ENCODE measurements around the gene SPDYC. TPM values are rescaled to one million over a fixed set of nuclear protein-coding genes. Genes with fewer than 3 reads are reported as not detected.

SPDYC gene
- total RNA-seq, 2 experiments from 2014 or later = not detected

DNA sequence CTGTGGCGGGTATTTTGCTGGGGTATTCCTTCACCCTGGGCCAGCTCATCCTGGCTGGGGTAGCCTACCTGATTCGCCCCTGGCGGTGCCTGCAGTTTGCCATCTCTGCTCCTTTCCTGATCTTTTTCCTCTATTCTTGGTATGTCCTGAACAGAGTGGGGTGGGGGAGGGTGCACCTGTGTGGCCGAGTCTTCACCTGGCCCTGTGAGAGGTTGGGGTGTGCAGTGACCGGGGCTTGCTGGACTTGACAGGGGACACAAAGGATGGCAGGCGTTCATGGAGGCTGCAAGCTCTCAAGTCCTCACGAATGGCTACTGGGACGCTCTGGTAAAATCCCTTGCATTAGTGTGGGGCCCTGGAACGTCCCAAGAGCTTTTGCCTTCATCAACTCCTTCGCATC lies 51.0 kb downstream of the SPDYC start:
- H3K4me3 ChIP-seq (ENCODE audit: low read depth, low read length, poor library complexity, severe bottlenecking) = no peak overlapping the region
- no peaks in the 10 kb centered on the region for H3K79me2 ChIP-seq (ENCODE audit: insufficient read depth, low read depth, low read length)
- POLR2A ChIA-PET = interaction anchor here (0.6 kb wide), 1 partner anchor 128 kb away, joined by 3 read pairs; no protein-coding TSS in a partner anchor
- DNase-seq (ENCODE audit: low spot score) = no peak
- intact Hi-C loops (cut with micrococcal nuclease; ENCODE audit: unreplicated experiment) = loop anchor here (10.0 kb wide), 1 partner anchor 94 kb away; the partner anchor contains the start of gene CDC42EP2
- no peaks in the 10 kb centered on the region for H3K9me2 ChIP-seq (ENCODE audit: insufficient read depth, low read length)
- no peak for TF ChIP-seq EZH2phosphoT487 (IDR thresholded peaks at IDR 0.05; ENCODE audit: borderline replicate concordance, low read depth, low read length)
- TF ChIP-seq, protein P1, sequence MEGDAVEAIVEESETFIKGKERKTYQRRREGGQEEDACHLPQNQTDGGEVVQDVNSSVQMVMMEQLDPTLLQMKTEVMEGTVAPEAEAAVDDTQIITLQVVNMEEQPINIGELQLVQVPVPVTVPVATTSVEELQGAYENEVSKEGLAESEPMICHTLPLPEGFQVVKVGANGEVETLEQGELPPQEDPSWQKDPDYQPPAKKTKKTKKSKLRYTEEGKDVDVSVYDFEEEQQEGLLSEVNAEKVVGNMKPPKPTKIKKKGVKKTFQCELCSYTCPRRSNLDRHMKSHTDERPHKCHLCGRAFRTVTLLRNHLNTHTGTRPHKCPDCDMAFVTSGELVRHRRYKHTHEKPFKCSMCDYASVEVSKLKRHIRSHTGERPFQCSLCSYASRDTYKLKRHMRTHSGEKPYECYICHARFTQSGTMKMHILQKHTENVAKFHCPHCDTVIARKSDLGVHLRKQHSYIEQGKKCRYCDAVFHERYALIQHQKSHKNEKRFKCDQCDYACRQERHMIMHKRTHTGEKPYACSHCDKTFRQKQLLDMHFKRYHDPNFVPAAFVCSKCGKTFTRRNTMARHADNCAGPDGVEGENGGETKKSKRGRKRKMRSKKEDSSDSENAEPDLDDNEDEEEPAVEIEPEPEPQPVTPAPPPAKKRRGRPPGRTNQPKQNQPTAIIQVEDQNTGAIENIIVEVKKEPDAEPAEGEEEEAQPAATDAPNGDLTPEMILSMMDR (conservative IDR thresholded peaks at IDR 0.05; ENCODE audit: low read length) = no peak
- H2AFZ ChIP-seq (ENCODE audit: low read length) = no peak overlapping the region
- no peaks in the 10 kb centered on the region for H3K9me3 ChIP-seq (ENCODE audit: low read length)
- H3K27ac ChIP-seq (ENCODE audit: low read depth, low read length, poor library complexity, severe bottlenecking) = no peak overlapping the region
- peaks cover 13% of the 10 kb centered on the region for H3K4me1 ChIP-seq (ENCODE audit: insufficient read depth, low read length, poor library complexity, severe bottlenecking)
- CTCF ChIA-PET (ENCODE audit: unreplicated experiment) = no interaction called here
- BruUV-seq (replicated peaks) = no TSS peak
- no peak overlapping the region for H3K4me2 ChIP-seq (ENCODE audit: low read length)
- H3K36me3 ChIP-seq (ENCODE audit: insufficient read depth, low read length) = no peaks in the 10 kb centered on the region
- H4K20me1 ChIP-seq (ENCODE audit: insufficient read depth, low read length) = no peaks in the 10 kb centered on the region

Small RNAs within 50 kb of the gene (microRNA-seq; reads per million reads assigned to microRNA genes)
- 3.8 reads per million for gene MIR6751 (ENCODE audit: borderline replicate concordance)

Small RNAs within 50 kb of the gene (small RNA-seq; reads per million reads assigned to genes)
- not detected for gene HIGD1AP10
- gene PDCL2P2 = not detected
- 23.6 reads per million, percentile 97 among the genes with 10 or more reads in this experiment for gene RNU2-23P

Other genes with a start within 250 kb of the SPDYC start
- 8.6 and 8.8 TPM in 2 replicates for gene PPP2R5B, start 245.5 kb upstream of the SPDYC start, total RNA-seq (2014; rRNA removed; shearing (Covaris generic))
- 13.3 and 16.2 TPM in 2 replicates for gene PPP2R5B, start 245.5 kb upstream of the SPDYC start, total RNA-seq (2022)
- gene GPHA2, start 234.3 kb upstream of the SPDYC start, total RNA-seq (2014; rRNA removed; shearing (Covaris generic)) = not detected in 2 replicates
- gene GPHA2, start 234.3 kb upstream of the SPDYC start, total RNA-seq (2022) = not detected in 2 replicates
- not detected in 2 replicates for gene MAJIN, start 198.1 kb upstream of the SPDYC start, total RNA-seq (2014; rRNA removed; shearing (Covaris generic))
- gene MAJIN, start 198.1 kb upstream of the SPDYC start, total RNA-seq (2022) = not detected in 2 replicates
- gene BATF2, start 173.3 kb upstream of the SPDYC start, total RNA-seq (2014; rRNA removed; shearing (Covaris generic)) = 0.33 and 0.79 TPM in 2 replicates
- gene BATF2, start 173.3 kb upstream of the SPDYC start, total RNA-seq (2022) = 0.61 and 0.70 TPM in 2 replicates
- 113 and 130 TPM in 2 replicates for gene ARL2, start 156.1 kb upstream of the SPDYC start, total RNA-seq (2014; rRNA removed; shearing (Covaris generic))
- 95.9 and 102 TPM in 2 replicates for gene ARL2, start 156.1 kb upstream of the SPDYC start, total RNA-seq (2022)
- 25.9 and 31.6 TPM in 2 replicates for gene SNX15, start 142.8 kb upstream of the SPDYC start, total RNA-seq (2014; rRNA removed; shearing (Covaris generic))
- gene SNX15, start 142.8 kb upstream of the SPDYC start, total RNA-seq (2022) = 28.3 and 33.6 TPM in 2 replicates
- gene SAC3D1, start 129.0 kb upstream of the SPDYC start, total RNA-seq (2014; rRNA removed; shearing (Covaris generic)) = 23.3 and 28.2 TPM in 2 replicates
- gene SAC3D1, start 129.0 kb upstream of the SPDYC start, total RNA-seq (2022) = 32.5 and 32.7 TPM in 2 replicates
- 2.7 and 7.1 TPM in 2 replicates for gene NAALADL1, start 111.7 kb upstream of the SPDYC start, total RNA-seq (2014; rRNA removed; shearing (Covaris generic))
- gene NAALADL1, start 111.7 kb upstream of the SPDYC start, total RNA-seq (2022) = 3.9 and 4.6 TPM in 2 replicates
- 119 and 135 TPM in 2 replicates for gene CDCA5, start 86.2 kb upstream of the SPDYC start, total RNA-seq (2014; rRNA removed; shearing (Covaris generic))
- 151 and 153 TPM in 2 replicates for gene CDCA5, start 86.2 kb upstream of the SPDYC start, total RNA-seq (2022)
- gene ZFPL1, start 86.0 kb upstream of the SPDYC start, total RNA-seq (2014; rRNA removed; shearing (Covaris generic)) = 39.5 and 43.9 TPM in 2 replicates
- 38.4 and 42.6 TPM in 2 replicates for gene ZFPL1, start 86.0 kb upstream of the SPDYC start, total RNA-seq (2022)
- gene VPS51, start 74.0 kb upstream of the SPDYC start, total RNA-seq (2014; rRNA removed; shearing (Covaris generic)) = 214 and 221 TPM in 2 replicates
- gene VPS51, start 74.0 kb upstream of the SPDYC start, total RNA-seq (2022) = 119 and 146 TPM in 2 replicates
- 25.8 and 30.1 TPM in 2 replicates for gene TM7SF2, start 58.4 kb upstream of the SPDYC start, total RNA-seq (2014; rRNA removed; shearing (Covaris generic))
- gene TM7SF2, start 58.4 kb upstream of the SPDYC start, total RNA-seq (2022) = 46.7 and 54.1 TPM in 2 replicates
- gene ZNHIT2, start 52.5 kb upstream of the SPDYC start, total RNA-seq (2014; rRNA removed; shearing (Covaris generic)) = 29.9 and 32.4 TPM in 2 replicates
- 10.7 and 11.5 TPM in 2 replicates for gene ZNHIT2, start 52.5 kb upstream of the SPDYC start, total RNA-seq (2022)
- gene FAU, start 48.1 kb upstream of the SPDYC start, total RNA-seq (2014; rRNA removed; shearing (Covaris generic)) = 1,573 and 1,628 TPM in 2 replicates
- gene FAU, start 48.1 kb upstream of the SPDYC start, total RNA-seq (2022) = 1,401 and 1,406 TPM in 2 replicates
- 81.6 and 83.2 TPM in 2 replicates for gene MRPL49, start 47.9 kb upstream of the SPDYC start, total RNA-seq (2014; rRNA removed; shearing (Covaris generic))
- gene MRPL49, start 47.9 kb upstream of the SPDYC start, total RNA-seq (2022) = 65.2 and 67.2 TPM in 2 replicates
- 102 and 134 TPM in 2 replicates for gene SYVN1, start 35.7 kb upstream of the SPDYC start, total RNA-seq (2014; rRNA removed; shearing (Covaris generic))
- gene SYVN1, start 35.7 kb upstream of the SPDYC start, total RNA-seq (2022) = 310 and 320 TPM in 2 replicates
- gene CAPN1, start 11.7 kb downstream of the SPDYC start, total RNA-seq (2014; rRNA removed; shearing (Covaris generic)) = 66.9 and 89.9 TPM in 2 replicates
- gene CAPN1, start 11.7 kb downstream of the SPDYC start, total RNA-seq (2022) = 111 and 118 TPM in 2 replicates
- gene POLA2, start 91.7 kb downstream of the SPDYC start, total RNA-seq (2014; rRNA removed; shearing (Covaris generic)) = 47.5 and 50.0 TPM in 2 replicates
- gene POLA2, start 91.7 kb downstream of the SPDYC start, total RNA-seq (2022) = 89.1 and 103 TPM in 2 replicates
- gene CDC42EP2, start 144.6 kb downstream of the SPDYC start, total RNA-seq (2014; rRNA removed; shearing (Covaris generic)) = not detected in 2 replicates
- 1.7 and 3.9 TPM in 2 replicates for gene CDC42EP2, start 144.6 kb downstream of the SPDYC start, total RNA-seq (2022)
- 38.5 and 39.9 TPM in 2 replicates for gene DPF2, start 163.6 kb downstream of the SPDYC start, total RNA-seq (2014; rRNA removed; shearing (Covaris generic))
- gene DPF2, start 163.6 kb downstream of the SPDYC start, total RNA-seq (2022) = 62.2 and 64.2 TPM in 2 replicates
- 2.2 and 2.7 TPM in 2 replicates for gene TIGD3, start 184.5 kb downstream of the SPDYC start, total RNA-seq (2014; rRNA removed; shearing (Covaris generic))
- 2.0 TPM in 2 replicates for gene TIGD3, start 184.5 kb downstream of the SPDYC start, total RNA-seq (2022)
- gene SLC25A45, start 212.4 kb downstream of the SPDYC start, total RNA-seq (2014; rRNA removed; shearing (Covaris generic)) = 5.9 and 7.0 TPM in 2 replicates
- 20.7 and 24.0 TPM in 2 replicates for gene SLC25A45, start 212.4 kb downstream of the SPDYC start, total RNA-seq (2022)
- gene FRMD8, start 216.4 kb downstream of the SPDYC start, total RNA-seq (2014; rRNA removed; shearing (Covaris generic)) = 36.7 and 55.8 TPM in 2 replicates
- gene FRMD8, start 216.4 kb downstream of the SPDYC start, total RNA-seq (2022) = 31.5 and 37.6 TPM in 2 replicates

Measured in OCI-LY7 (cell line).